Breast epithelium (tissue), 3 donors: Measurements from ENCODE around the gene FAM222A.

Source experiments
- POLR2AphosphoS5 ChIP-seq, 3 donors: sonication (generic); formaldehyde crosslinking; IDR thresholded peaks; one replicate each; pipeline ENCODE4 v1.6.1; 2017; ENCODE audit warnings: antibody characterized with exemption in 3 of 3
- TF ChIP-seq, protein P1 (sequence below), 3 donors: fragments of 450-650 bp; IDR thresholded peaks; one replicate each; pipeline ENCODE4 v1.5.1; 2016 to 2017; ENCODE audit warnings: antibody characterized with exemption in 3 of 3, mild to moderate bottlenecking in 3 of 3, moderate library complexity in 3 of 3

DNA sequence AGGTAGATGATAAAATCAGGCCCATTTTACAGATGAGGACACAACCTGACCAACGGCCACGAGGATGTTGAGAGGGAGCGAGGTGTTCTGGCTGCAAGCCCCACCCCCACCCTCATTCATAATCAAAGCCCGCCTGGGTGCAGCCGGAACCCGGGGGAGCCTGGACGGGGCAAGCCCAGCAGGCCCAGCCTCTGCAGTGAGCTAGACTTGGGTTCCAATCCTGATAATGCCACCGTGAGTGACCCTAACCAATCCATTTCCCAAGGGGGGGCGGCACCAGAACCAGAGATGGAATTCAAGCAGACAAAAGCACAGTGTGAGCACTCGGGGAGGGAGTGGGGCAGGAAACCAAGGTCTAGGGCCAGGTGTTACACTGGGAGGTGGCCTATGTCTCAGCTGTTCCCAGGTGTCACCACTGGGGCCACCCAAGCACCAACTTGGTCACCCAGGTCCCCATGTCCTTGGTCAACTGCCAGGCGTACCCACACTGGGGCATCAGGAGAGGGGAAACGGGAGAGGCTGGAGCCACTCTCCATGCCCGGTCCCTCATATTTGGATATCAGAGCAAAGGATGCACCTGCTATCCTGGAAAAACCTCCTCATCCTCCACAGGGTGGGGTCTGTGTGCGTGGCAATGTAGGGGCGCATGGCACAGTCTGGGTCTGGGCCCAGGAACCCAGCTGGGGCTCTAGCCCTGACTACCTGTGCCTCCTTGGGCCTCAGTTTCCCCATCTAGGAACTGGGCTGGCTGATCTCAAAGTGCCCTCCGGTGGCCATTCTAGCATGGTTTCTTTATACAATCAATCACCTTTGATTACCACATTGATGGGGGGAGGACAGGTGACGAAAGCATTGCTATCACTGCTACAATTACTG lies 58.4 kb downstream of the FAM222A start:
- TF ChIP-seq POLR2AphosphoS5 (IDR thresholded peaks at IDR 0.05): no peak
- TF ChIP-seq, protein P1, sequence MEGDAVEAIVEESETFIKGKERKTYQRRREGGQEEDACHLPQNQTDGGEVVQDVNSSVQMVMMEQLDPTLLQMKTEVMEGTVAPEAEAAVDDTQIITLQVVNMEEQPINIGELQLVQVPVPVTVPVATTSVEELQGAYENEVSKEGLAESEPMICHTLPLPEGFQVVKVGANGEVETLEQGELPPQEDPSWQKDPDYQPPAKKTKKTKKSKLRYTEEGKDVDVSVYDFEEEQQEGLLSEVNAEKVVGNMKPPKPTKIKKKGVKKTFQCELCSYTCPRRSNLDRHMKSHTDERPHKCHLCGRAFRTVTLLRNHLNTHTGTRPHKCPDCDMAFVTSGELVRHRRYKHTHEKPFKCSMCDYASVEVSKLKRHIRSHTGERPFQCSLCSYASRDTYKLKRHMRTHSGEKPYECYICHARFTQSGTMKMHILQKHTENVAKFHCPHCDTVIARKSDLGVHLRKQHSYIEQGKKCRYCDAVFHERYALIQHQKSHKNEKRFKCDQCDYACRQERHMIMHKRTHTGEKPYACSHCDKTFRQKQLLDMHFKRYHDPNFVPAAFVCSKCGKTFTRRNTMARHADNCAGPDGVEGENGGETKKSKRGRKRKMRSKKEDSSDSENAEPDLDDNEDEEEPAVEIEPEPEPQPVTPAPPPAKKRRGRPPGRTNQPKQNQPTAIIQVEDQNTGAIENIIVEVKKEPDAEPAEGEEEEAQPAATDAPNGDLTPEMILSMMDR (IDR thresholded peaks at IDR 0.05): no peak
